Effector memory CD8-positive, alpha-beta T cell (primary cell): ENCODE measurements around the gene TMIGD3.

Experiments
- ATAC-seq: fragments of 150-1000 bp; cut with Tn5 transposase; replicated peaks from 2 replicates; pipeline ENCODE4 v1.10.0; 2021; ENCODE audit warnings: mild to moderate bottlenecking, moderate library complexity
- DNase-seq, 3 experiments: peaks; one replicate each; pipeline ENCODE4 v3.0.0; 2021
- H3K27ac Mint-ChIP-seq, 2 donors: one replicate each; pipeline ENCODE4 v1.8.0; 2022; ENCODE audit warnings: mild to moderate bottlenecking in 2 of 2, mixed read lengths in 2 of 2, moderate library complexity in 2 of 2
- H3K27me3 Mint-ChIP-seq, 2 donors: one replicate each; pipeline ENCODE4 v1.8.0; 2022; ENCODE audit warnings: mixed read lengths in 2 of 2
- H3K36me3 Mint-ChIP-seq: one replicate; pipeline ENCODE4 v1.8.0; 2022; ENCODE audit warnings: mild to moderate bottlenecking, moderate library complexity, mixed read lengths; ENCODE audit not compliant: insufficient read depth
- H3K4me1 Mint-ChIP-seq, 2 donors: one replicate each; pipeline ENCODE4 v1.8.0; 2022; ENCODE audit warnings: low read depth in 2 of 2, mixed read lengths in 2 of 2
- H3K4me3 Mint-ChIP-seq, 2 donors: one replicate each; pipeline ENCODE4 v1.8.0; 2022; ENCODE audit warnings: mild to moderate bottlenecking in 2 of 2, mixed read lengths in 2 of 2, moderate library complexity in 2 of 2
- H3K9me3 Mint-ChIP-seq, 2 donors: one replicate each; pipeline ENCODE4 v1.8.0; 2022; ENCODE audit warnings: mixed read lengths in 2 of 2

The TMIGD3 gene

DNA sequence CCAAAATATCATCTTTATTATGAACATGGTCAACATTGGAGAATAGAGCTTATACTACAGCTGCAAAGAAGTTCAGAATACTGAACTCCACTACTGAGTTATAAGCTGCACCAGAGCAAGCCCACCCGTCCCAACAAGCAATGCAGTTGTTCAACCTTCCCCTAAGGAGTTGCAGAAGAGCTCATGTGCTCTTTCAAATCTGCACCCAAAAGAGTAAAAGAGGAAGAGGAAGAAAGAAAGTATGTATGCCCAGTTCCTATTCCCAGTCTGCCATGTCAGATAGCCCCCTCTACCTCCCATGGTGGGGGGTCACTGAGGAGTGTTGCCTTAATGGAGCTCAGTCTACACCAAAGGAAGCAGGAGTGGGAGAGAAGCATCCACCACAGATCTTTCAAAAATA lies 22.8 kb downstream of the TMIGD3 start:
- H3K27me3 Mint-ChIP-seq, result no peaks in the 10 kb centered on the region
- peaks cover 30 to 41% of the 10 kb centered on the region in 2 donors for H3K4me1 Mint-ChIP-seq

GRCh38 chr1:111476761-111477309 lies 26.6 kb downstream of the TMIGD3 start:
- Mint-ChIP-seq H3K27me3 (no peaks in the 10 kb centered on the region), H3K4me1 (peaks cover 40 to 56% of the 10 kb centered on the region in 2 donors), H3K9me3 (no peaks in the 10 kb centered on the region), H3K36me3 (peaks cover 7% of the 10 kb centered on the region), H3K27ac (peak overlapping the region; percentile 70 to 81), H3K4me3 (peak overlapping the region; percentile 63 to 73)
- DNase-seq (peak; percentile 20 to 34 (median 24)), ATAC-seq (peak; percentile 85)

More for the DNA sequence above, 22.8 kb downstream of the TMIGD3 start:
- no peak for DNase-seq
- peaks cover 7% of the 10 kb centered on the region for H3K36me3 Mint-ChIP-seq
- H3K9me3 Mint-ChIP-seq, result no peaks in the 10 kb centered on the region
- no peak for ATAC-seq
- no peak overlapping the region for H3K27ac Mint-ChIP-seq
- no peak overlapping the region for H3K4me3 Mint-ChIP-seq

GRCh38 chr1:111476214-111476613 lies 27.2 kb downstream of the TMIGD3 start:
- peaks cover 42 to 56% of the 10 kb centered on the region in 2 donors for H3K4me1 Mint-ChIP-seq
- no peaks in the 10 kb centered on the region for H3K27me3 Mint-ChIP-seq
- H3K27ac Mint-ChIP-seq, result peak overlapping the region; percentile 70 to 81
- peaks cover 7% of the 10 kb centered on the region for H3K36me3 Mint-ChIP-seq
- ATAC-seq (no peak), DNase-seq (no peak)
- H3K9me3 Mint-ChIP-seq, result no peaks in the 10 kb centered on the region
- peak overlapping the region; percentile 63 to 73 for H3K4me3 Mint-ChIP-seq

GRCh38 chr1:111475701-111476100 lies 27.7 kb downstream of the TMIGD3 start:
- peaks cover 7% of the 10 kb centered on the region for H3K36me3 Mint-ChIP-seq
- peak; percentile 9 to 18 (median 17) for DNase-seq
- H3K4me1 Mint-ChIP-seq, result peaks cover 42 to 56% of the 10 kb centered on the region in 2 donors
- H3K9me3 Mint-ChIP-seq, result no peaks in the 10 kb centered on the region
- peak; percentile 24 for ATAC-seq
- H3K4me3 Mint-ChIP-seq, result peak overlapping the region; percentile 63 to 73
- H3K27me3 Mint-ChIP-seq, result no peaks in the 10 kb centered on the region
- peak overlapping the region; percentile 69 to 81 for H3K27ac Mint-ChIP-seq

- Mint-ChIP-seq H3K27me3 (no peaks in the 10 kb centered on the region), H3K4me3 (peak overlapping the region; percentile 54 to 63), H3K27ac (no peak overlapping the region), H3K4me1 (peaks cover 42 to 50% of the 10 kb centered on the region in 2 donors), H3K36me3 (peaks cover 7% of the 10 kb centered on the region), H3K9me3 (no peaks in the 10 kb centered on the region)
- no peak for ATAC-seq
- no peak for DNase-seq
These were observed 28.9 kb downstream of the TMIGD3 start for GRCh38 chr1:111474521-111474920.

DNA sequence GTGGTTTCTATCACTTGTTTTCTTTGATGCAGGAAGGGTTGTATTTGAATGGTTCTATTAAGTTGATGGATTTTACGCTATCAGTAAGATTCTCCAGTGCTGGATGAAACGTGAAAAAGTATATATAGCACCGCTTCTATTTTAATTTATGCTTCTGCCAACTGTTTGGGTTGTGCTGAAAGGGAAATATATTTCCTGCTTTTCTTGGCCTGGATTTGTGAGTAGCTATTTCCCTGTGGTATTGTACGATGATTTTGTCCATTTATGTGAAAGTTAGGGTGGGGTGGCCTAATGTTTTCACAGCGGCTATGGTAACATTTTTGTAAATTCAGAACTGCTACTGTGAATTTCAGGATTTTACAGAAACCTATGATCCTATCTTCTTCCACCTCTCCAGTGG lies 29.3 kb downstream of the TMIGD3 start:
- Mint-ChIP-seq H3K27ac (no peak overlapping the region), H3K36me3 (peaks cover 7% of the 10 kb centered on the region), H3K4me1 (peaks cover 42 to 50% of the 10 kb centered on the region in 2 donors), H3K4me3 (peak overlapping the region; percentile 49 to 54), H3K27me3 (no peaks in the 10 kb centered on the region), H3K9me3 (no peaks in the 10 kb centered on the region)
- DNase-seq, result no peak
- ATAC-seq, result no peak

DNA sequence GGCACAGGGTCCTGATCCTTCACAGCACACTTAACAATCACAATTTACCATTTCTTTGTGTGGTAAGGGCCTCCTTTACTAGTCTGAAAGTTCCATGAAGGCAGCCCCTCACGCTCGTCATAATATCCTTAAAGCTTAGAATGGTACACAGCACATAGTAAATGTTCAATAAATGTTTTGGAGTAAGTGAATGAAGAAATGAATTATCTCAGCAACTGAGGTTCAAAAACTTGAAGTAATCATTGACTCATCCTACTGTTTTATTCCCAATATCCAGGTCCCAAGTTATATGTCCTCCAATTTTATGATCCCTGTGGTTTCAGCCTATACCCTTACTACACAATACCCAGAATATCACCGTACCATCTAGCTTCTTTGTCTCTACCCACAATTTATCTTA lies 31.9 kb downstream of the TMIGD3 start:
- H3K36me3 Mint-ChIP-seq, result no peaks in the 10 kb centered on the region
- H3K9me3 Mint-ChIP-seq, result no peaks in the 10 kb centered on the region
- peaks cover 21 to 27% of the 10 kb centered on the region in 2 donors for H3K4me1 Mint-ChIP-seq
- ATAC-seq (no peak), DNase-seq (no peak)
- H3K27ac Mint-ChIP-seq, result no peak overlapping the region
- H3K4me3 Mint-ChIP-seq, result no peak overlapping the region
- H3K27me3 Mint-ChIP-seq, result no peaks in the 10 kb centered on the region

GRCh38 chr1:111471012-111471411 lies 32.4 kb downstream of the TMIGD3 start:
- no peaks in the 10 kb centered on the region for H3K27me3 Mint-ChIP-seq

DNA sequence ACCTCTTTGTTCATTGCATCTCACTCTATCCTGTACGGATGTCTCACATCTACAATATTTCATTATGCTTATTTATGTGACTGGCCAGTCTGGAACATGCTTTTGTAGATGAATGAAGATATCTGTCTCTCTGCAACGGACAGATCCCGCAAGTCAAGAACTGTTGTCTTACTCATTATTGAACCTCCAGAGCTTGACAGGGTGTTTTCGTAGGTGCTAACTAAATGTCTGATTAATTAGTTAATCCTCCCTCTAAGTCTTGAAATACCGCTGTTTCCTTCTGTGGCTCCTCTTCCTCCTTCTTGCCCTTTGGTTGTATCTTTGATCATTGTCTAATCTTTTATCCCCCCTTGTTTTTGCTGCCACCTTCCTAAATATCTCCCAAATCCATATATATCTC lies 32.8 kb downstream of the TMIGD3 start:
- no peaks in the 10 kb centered on the region for H3K9me3 Mint-ChIP-seq
- ATAC-seq (peak; percentile 18), DNase-seq (no peak)
- H3K4me3 Mint-ChIP-seq, result no peak overlapping the region
- H3K27ac Mint-ChIP-seq, result no peak overlapping the region
- H3K36me3 Mint-ChIP-seq, result no peaks in the 10 kb centered on the region
- H3K27me3 Mint-ChIP-seq, result no peaks in the 10 kb centered on the region
- H3K4me1 Mint-ChIP-seq, result peaks cover 14 to 18% of the 10 kb centered on the region in 2 donors

More at GRCh38 chr1:111471012-111471411, 32.4 kb downstream of the TMIGD3 start:
- H3K9me3 Mint-ChIP-seq, result no peaks in the 10 kb centered on the region
- no peak overlapping the region for H3K4me3 Mint-ChIP-seq
- no peaks in the 10 kb centered on the region for H3K36me3 Mint-ChIP-seq
- no peak overlapping the region for H3K27ac Mint-ChIP-seq
- peak; percentile 58 to 64 (median 61) for DNase-seq
- H3K4me1 Mint-ChIP-seq, result peaks cover 18 to 22% of the 10 kb centered on the region in 2 donors
- peak; percentile 97 for ATAC-seq

DNA sequence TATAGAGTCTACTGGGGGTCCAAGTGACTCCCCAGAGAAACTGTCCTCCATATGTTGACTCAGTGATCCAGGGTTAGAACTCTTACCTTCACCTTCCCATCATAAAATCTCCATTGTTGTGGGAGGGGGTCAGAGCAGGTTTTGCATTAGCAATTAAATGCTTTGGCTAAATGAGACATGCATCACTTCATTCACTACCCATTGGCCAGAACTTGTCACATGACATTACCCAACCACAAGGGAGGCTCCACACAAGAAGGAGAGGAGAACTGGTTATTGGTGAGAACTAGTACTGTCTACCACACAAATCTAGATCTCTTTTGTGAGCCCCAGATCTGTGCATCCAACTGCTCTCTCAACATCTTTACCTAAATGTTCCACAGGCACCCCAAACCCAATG lies 33.9 kb downstream of the TMIGD3 start:
- no peak overlapping the region for H3K27ac Mint-ChIP-seq
- H3K9me3 Mint-ChIP-seq, result no peaks in the 10 kb centered on the region
- no peaks in the 10 kb centered on the region for H3K27me3 Mint-ChIP-seq
- no peaks in the 10 kb centered on the region for H3K36me3 Mint-ChIP-seq
- no peak overlapping the region for H3K4me3 Mint-ChIP-seq
- DNase-seq (no peak), ATAC-seq (no peak)
- peaks cover 9 to 11% of the 10 kb centered on the region in 2 donors for H3K4me1 Mint-ChIP-seq

DNA sequence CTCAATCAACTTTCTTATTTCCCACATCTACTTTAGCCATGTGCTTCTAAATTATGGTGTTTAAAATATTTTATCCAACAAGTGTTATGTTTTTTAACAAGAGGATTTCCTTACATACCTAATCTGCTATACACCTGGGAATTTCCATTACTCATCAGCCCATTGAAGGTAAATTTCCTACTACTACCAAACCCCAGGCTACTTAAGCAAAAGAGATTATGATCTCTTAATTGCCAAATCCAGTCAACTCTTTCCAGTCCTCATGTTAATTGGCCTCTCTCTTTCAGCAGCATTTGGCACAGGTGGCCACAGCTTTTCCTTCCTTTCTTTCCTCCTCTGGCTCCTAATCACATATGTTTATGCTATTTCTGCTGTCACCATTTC lies 34.7 kb downstream of the TMIGD3 start:
- Mint-ChIP-seq H3K4me3 (no peak overlapping the region), H3K9me3 (no peaks in the 10 kb centered on the region), H3K27ac (no peak overlapping the region), H3K36me3 (no peaks in the 10 kb centered on the region), H3K4me1 (peaks cover 7 to 11% of the 10 kb centered on the region in 2 donors), H3K27me3 (no peaks in the 10 kb centered on the region)
- ATAC-seq (no peak), DNase-seq (no peak)

GRCh38 chr1:111467865-111468716 lies 35.3 kb downstream of the TMIGD3 start:
- Mint-ChIP-seq H3K4me3 (no peak overlapping the region), H3K4me1 (peaks cover 6 to 13% of the 10 kb centered on the region in 2 donors), H3K27me3 (no peaks in the 10 kb centered on the region), H3K27ac (peak overlapping the region in 1 of 2 donors; percentile 61), H3K9me3 (no peaks in the 10 kb centered on the region), H3K36me3 (no peaks in the 10 kb centered on the region)
- DNase-seq (no peak), ATAC-seq (no peak)

GRCh38 chr1:111466480-111466879 lies 37.0 kb downstream of the TMIGD3 start:
- Mint-ChIP-seq H3K36me3 (peaks cover 14% of the 10 kb centered on the region), H3K4me3 (no peak overlapping the region), H3K9me3 (no peaks in the 10 kb centered on the region), H3K27me3 (no peaks in the 10 kb centered on the region), H3K4me1 (peaks cover 0 to 5% of the 10 kb centered on the region in 2 donors), H3K27ac (no peak overlapping the region)
- DNase-seq, result no peak
- no peak for ATAC-seq

DNA sequence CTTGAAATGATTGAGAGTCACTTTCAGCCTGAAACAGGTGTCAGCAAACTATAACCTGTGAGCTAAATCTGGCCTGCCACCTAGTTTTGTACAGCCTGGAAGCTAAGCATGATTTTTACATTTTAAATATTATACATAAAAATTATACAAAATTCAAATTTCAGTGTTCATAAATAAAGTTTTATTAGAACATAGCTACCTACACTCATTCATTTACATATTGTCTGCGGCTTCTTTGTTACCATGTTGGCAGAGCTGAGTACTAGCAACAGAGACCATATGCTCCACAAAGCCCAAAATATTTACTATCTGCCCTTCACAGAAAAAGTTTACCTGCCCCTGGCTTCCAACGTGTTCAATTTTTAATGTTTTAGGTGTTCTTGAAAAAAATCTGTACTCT lies 37.7 kb downstream of the TMIGD3 start:
- ATAC-seq (no peak), DNase-seq (no peak)
- Mint-ChIP-seq H3K27ac (no peak overlapping the region), H3K27me3 (no peaks in the 10 kb centered on the region), H3K4me3 (no peak overlapping the region), H3K36me3 (peaks cover 20% of the 10 kb centered on the region), H3K4me1 (peaks cover 0 to 5% of the 10 kb centered on the region in 2 donors), H3K9me3 (no peaks in the 10 kb centered on the region)
